Peyer's patch (tissue), 4 donors: ENCODE data around the gene PRXL2A. TPM values are rescaled to one million over a fixed set of nuclear protein-coding genes. Genes with fewer than 3 reads are reported as not detected.
"Not testable (repeated sequence)": the region's sequence is repeated elsewhere in the genome, so short reads cannot be mapped to it uniquely, and the experiment has no call there.

Source experiments
- DNase-seq, 3 donors: peaks; one replicate each; pipeline ENCODE4 v3.0.0-alpha.2; 2017 to 2019
- H3K27ac ChIP-seq, 4 donors: fragments of 200-600 bp; sonication (generic); one replicate each; pipeline ENCODE4 v1.5.1; 2016 to 2019
- H3K27me3 ChIP-seq, 2 donors: fragments of 200-600 bp; sonication (generic); one replicate each; pipeline ENCODE4 v1.5.1; 2019
- H3K36me3 ChIP-seq, 3 donors: fragments of 200-600 bp; sonication (generic); one replicate each; pipeline ENCODE4 v1.5.1; 2016 to 2019
- H3K4me1 ChIP-seq, 4 donors: fragments of 200-600 bp; sonication (generic); one replicate each; pipeline ENCODE4 v1.5.1; 2016 to 2019
- H3K4me3 ChIP-seq, 4 donors: fragments of 200-600 bp; sonication (generic); 1 replicate in 3 of 4; 2 replicates in 1 of 4; pipeline ENCODE4 v1.5.1; 2016 to 2019; ENCODE audit warnings: mild to moderate bottlenecking in 1 of 4
- H3K9me3 ChIP-seq, 4 donors: fragments of 200-600 bp; sonication (generic); one replicate each; pipeline ENCODE4 v1.5.1; 2016 to 2019; ENCODE audit warnings: mild to moderate bottlenecking in 1 of 4
- CTCF ChIP-seq, 6 experiments: fragments of 450-650 bp in 4 of 6; fragments of 200-600 bp in 2 of 6; sonication (generic) in 1 of 6; IDR thresholded peaks; one replicate each; pipeline ENCODE4 v1.5.1; 2017 to 2019; ENCODE audit warnings: antibody characterized with exemption in 6 of 6, mild to moderate bottlenecking in 3 of 6, moderate library complexity in 1 of 6
- POLR2A ChIP-seq, 2 donors: fragments of 450-650 bp; IDR thresholded peaks; one replicate each; pipeline ENCODE4 v1.5.1; 2017; ENCODE audit warnings: antibody characterized with exemption in 2 of 2, mild to moderate bottlenecking in 2 of 2, moderate library complexity in 2 of 2
- total RNA-seq, 4 donors: library from RNA; depleted of rRNA; stranded (reverse); fragments of >200 nt; gene quantifications; one replicate each; pipeline ENCODE4 v1.1.0, GENCODE V29; 2016

The PRXL2A gene
- total RNA-seq, 4 donors from 2014 or later = 27.2 to 89.3 (median 60.3) TPM

GRCh38 chr10:80473096-80473657 lies 64.8 kb downstream of the PRXL2A start:
- Histone ChIP-seq H3K27ac (peak overlapping the region in 3 of 4 donors; percentile 0 to 71 (median 19)), H3K4me1 (peaks cover 0 to 69% (median 26%) of the 10 kb centered on the region in 4 donors), H3K4me3 (no peak overlapping the region), H3K36me3 (peaks cover 0 to 13% (median 0%) of the 10 kb centered on the region in 3 donors), H3K27me3 (no peaks in the 10 kb centered on the region), H3K9me3 (no peaks in the 10 kb centered on the region)
- peak in 1 of 3 donors; percentile 37 for DNase-seq
- TF ChIP-seq POLR2A (IDR thresholded peaks at IDR 0.05) (no peak), CTCF (IDR thresholded peaks at IDR 0.05) (no peak)

- peak overlapping the region in 2 of 4 donors; percentile 14 to 27 for H3K27ac ChIP-seq
- H3K27me3 ChIP-seq = no peaks in the 10 kb centered on the region
- DNase-seq = peak in 1 of 3 donors; percentile 40
- H3K36me3 ChIP-seq = peaks cover 0 to 13% (median 0%) of the 10 kb centered on the region in 3 donors
- TF ChIP-seq POLR2A (IDR thresholded peaks at IDR 0.05) = no peak
- no peak for TF ChIP-seq CTCF (IDR thresholded peaks at IDR 0.05)
- H3K4me1 ChIP-seq = peaks cover 0 to 61% (median 26%) of the 10 kb centered on the region in 4 donors
- H3K4me3 ChIP-seq = no peak overlapping the region
- no peaks in the 10 kb centered on the region for H3K9me3 ChIP-seq
Observed at GRCh38 chr10:80473692-80474596, 65.6 kb downstream of the PRXL2A start.

GRCh38 chr10:80474597-80474910 lies 66.2 kb downstream of the PRXL2A start:
- TF ChIP-seq POLR2A (IDR thresholded peaks at IDR 0.05) = no peak
- TF ChIP-seq CTCF (IDR thresholded peaks at IDR 0.05) = no peak
- H3K4me3 ChIP-seq = no peak overlapping the region

GRCh38 chr10:80474941-80475340 lies 66.6 kb downstream of the PRXL2A start:
- Histone ChIP-seq H3K27me3 (no peaks in the 10 kb centered on the region), H3K36me3 (peaks cover 0 to 13% (median 0%) of the 10 kb centered on the region in 3 donors), H3K4me1 (peaks cover 0 to 51% (median 26%) of the 10 kb centered on the region in 4 donors), H3K4me3 (no peak overlapping the region), H3K9me3 (no peaks in the 10 kb centered on the region), H3K27ac (no peak overlapping the region)
- DNase-seq = peak in 1 of 3 donors; percentile 26
- TF ChIP-seq POLR2A (IDR thresholded peaks at IDR 0.05) = no peak

More at GRCh38 chr10:80474597-80474910, 66.2 kb downstream of the PRXL2A start:
- peaks cover 0 to 55% (median 26%) of the 10 kb centered on the region in 4 donors for H3K4me1 ChIP-seq
- no peak overlapping the region for H3K27ac ChIP-seq
- peak in 1 of 3 donors; percentile 40 for DNase-seq
- H3K9me3 ChIP-seq = no peaks in the 10 kb centered on the region
- H3K27me3 ChIP-seq = no peaks in the 10 kb centered on the region
- H3K36me3 ChIP-seq = peaks cover 0 to 13% (median 0%) of the 10 kb centered on the region in 3 donors

GRCh38 chr10:80475641-80476040 lies 67.3 kb downstream of the PRXL2A start:
- H3K9me3 ChIP-seq, H3K27ac ChIP-seq, H3K4me3 ChIP-seq, H3K27me3 ChIP-seq, H3K36me3 ChIP-seq: not testable (repeated sequence)
- peaks cover 0 to 48% (median 24%) of the 10 kb centered on the region in 4 donors for H3K4me1 ChIP-seq
- peak in 1 of 3 donors; percentile 30 for DNase-seq

GRCh38 chr10:80476685-80477084 lies 68.3 kb downstream of the PRXL2A start:
- TF ChIP-seq POLR2A (IDR thresholded peaks at IDR 0.05) (no peak), CTCF (IDR thresholded peaks at IDR 0.05) (no peak)
- peaks cover 0 to 39% (median 18%) of the 10 kb centered on the region in 4 donors for H3K4me1 ChIP-seq
- peak in 1 of 3 donors; percentile 34 for DNase-seq
- no peak overlapping the region for H3K27ac ChIP-seq
- no peaks in the 10 kb centered on the region for H3K9me3 ChIP-seq
- no peaks in the 10 kb centered on the region for H3K27me3 ChIP-seq
- H3K36me3 ChIP-seq = no peaks in the 10 kb centered on the region
- H3K4me3 ChIP-seq = no peak overlapping the region
